GM23338 (cell line): Measurements from ENCODE around the gene METTL2B. TPM values are rescaled to one million over a fixed set of nuclear protein-coding genes. Genes with fewer than 3 reads are reported as not detected.

Experiments
- CTCF ChIP-seq, 2 experiments: fragments of 200-600 bp in 1 of 2; sonication (generic) in 1 of 2; conservative IDR thresholded peaks; 2 replicates each; pipeline versions ENCODE4 v1.5.1 to v1.6.1; 2016 to 2017; ENCODE audit warnings: antibody characterized with exemption in 2 of 2, low read depth in 2 of 2, mild to moderate bottlenecking in 2 of 2, moderate library complexity in 1 of 2
- ETS1 ChIP-seq: IDR thresholded peaks from 2 replicates; pipeline ENCODE4 v1.6.1; 2016; ENCODE audit warnings: antibody characterized with exemption
- JUNB ChIP-seq: IDR thresholded peaks from one replicate; pipeline ENCODE4 v1.6.1; 2016; ENCODE audit warnings: antibody characterized with exemption; ENCODE audit not compliant: unreplicated experiment
- ZNF462 ChIP-seq: fragments of 250-450 bp; sonication (Bioruptor Pico); IDR thresholded peaks from 2 replicates; pipeline ENCODE4 v1.5.0; 2020; ENCODE audit warnings: mild to moderate bottlenecking, moderate library complexity
- polyA plus RNA-seq: library from polyadenylated mRNA; unstranded; fragments of >200 nt; fragmentation: Nextera tagmentation; extraction: Ambion mirVana; gene quantifications from 2 replicates; pipeline ENCODE4 v1.2.1, GENCODE V29; 2016
- total RNA-seq: library from RNA; depleted of rRNA; stranded (reverse); fragments of >200 nt; shearing (Covaris generic); gene quantifications from 2 replicates; pipeline ENCODE4 v1.2.3, GENCODE V29; 2014

Gene METTL2B
- total and polyA plus RNA-seq, 2 experiments from 2014 or later = 21.2 to 48.3 TPM

- TF ChIP-seq ZNF462 (CRISPR knock-in tag) (no peak), ETS1 (no peak), JUNB (no peak), CTCF (conservative IDR thresholded peaks at IDR 0.05; ENCODE audit: low read depth in 2 of 2) (no peak)
These were observed 44.8 kb upstream of the METTL2B start (continued) for GRCh38 chr7:128431754-128432153.
